Glutamatergic neuron (in vitro differentiated cells): Measurements from ENCODE around the gene OR8G5. TPM values are rescaled to one million over a fixed set of nuclear protein-coding genes. Genes with fewer than 3 reads are reported as not detected.

Experiments used
- DNase-seq: peaks from one replicate; pipeline ENCODE4 v3.0.0; 2022
- H3K27ac Mint-ChIP-seq: one replicate; pipeline ENCODE4 v1.8.0; 2020; ENCODE audit warnings: mild to moderate bottlenecking, mixed read lengths, inconsistent platforms; ENCODE audit not compliant: unreplicated experiment
- H3K27me3 Mint-ChIP-seq: one replicate; pipeline ENCODE4 v1.8.0; 2020; ENCODE audit warnings: mild to moderate bottlenecking, moderate library complexity, mixed read lengths, inconsistent platforms; ENCODE audit not compliant: unreplicated experiment
- H3K36me3 Mint-ChIP-seq: one replicate; pipeline ENCODE4 v1.8.0; 2020; ENCODE audit warnings: mild to moderate bottlenecking, mixed read lengths, inconsistent platforms; ENCODE audit not compliant: unreplicated experiment
- H3K4me1 Mint-ChIP-seq: one replicate; pipeline ENCODE4 v1.8.0; 2020; ENCODE audit warnings: mild to moderate bottlenecking, low read depth, mixed read lengths, inconsistent platforms; ENCODE audit not compliant: unreplicated experiment
- H3K4me3 Mint-ChIP-seq: one replicate; pipeline ENCODE4 v1.8.0; 2020; ENCODE audit warnings: mild to moderate bottlenecking, mixed read lengths, inconsistent platforms; ENCODE audit not compliant: unreplicated experiment
- H3K9me3 Mint-ChIP-seq: one replicate; pipeline ENCODE4 v1.8.0; 2020; ENCODE audit warnings: mild to moderate bottlenecking, moderate library complexity, mixed read lengths, inconsistent platforms; ENCODE audit not compliant: unreplicated experiment
- CTCF ChIP-seq: fragments of 200-600 bp; sonication (generic); IDR thresholded peaks from one replicate; pipeline ENCODE4 v1.5.0; 2021; ENCODE audit not compliant: partially characterized antibody, unreplicated experiment
- total RNA-seq: library from RNA; stranded (reverse); fragmentation: NEBNext Ultra II Directional; extraction: Animal tissue kit (Norgen Biotek cat#: 25700); gene quantifications from one replicate; pipeline ENCODE4 v1.2.1, GENCODE V29; 2021; ENCODE audit not compliant: unreplicated experiment

OR8G5 gene
- total RNA-seq, 1 donor from 2014 or later = not detected

- H3K4me1 Mint-ChIP-seq = no peaks in the 10 kb centered on the region
- no peaks in the 10 kb centered on the region for H3K36me3 Mint-ChIP-seq
- no peak for DNase-seq
- no peak overlapping the region for H3K27ac Mint-ChIP-seq
- no peaks in the 10 kb centered on the region for H3K27me3 Mint-ChIP-seq
- H3K4me3 Mint-ChIP-seq = no peak overlapping the region
- peaks cover 12% of the 10 kb centered on the region for H3K9me3 Mint-ChIP-seq
- no peak for TF ChIP-seq CTCF
Observed at GRCh38 chr11:124285610-124286344, 29.6 kb downstream of the OR8G5 start.

GRCh38 chr11:124294687-124295086, 38.5 kb downstream of the OR8G5 start:
- H3K36me3 Mint-ChIP-seq = no peaks in the 10 kb centered on the region
- DNase-seq = no peak
- no peak overlapping the region for H3K27ac Mint-ChIP-seq
- peaks cover 1% of the 10 kb centered on the region for H3K9me3 Mint-ChIP-seq
- H3K4me1 Mint-ChIP-seq = no peaks in the 10 kb centered on the region
- H3K27me3 Mint-ChIP-seq = no peaks in the 10 kb centered on the region
- TF ChIP-seq CTCF = no peak
- no peak overlapping the region for H3K4me3 Mint-ChIP-seq

GRCh38 chr11:124296016-124296415, 39.8 kb downstream of the OR8G5 start:
- Mint-ChIP-seq H3K4me3 (no peak overlapping the region), H3K4me1 (no peaks in the 10 kb centered on the region), H3K9me3 (peaks cover 1% of the 10 kb centered on the region), H3K36me3 (no peaks in the 10 kb centered on the region), H3K27me3 (no peaks in the 10 kb centered on the region), H3K27ac (no peak overlapping the region)
- TF ChIP-seq CTCF = no peak
- DNase-seq = no peak

GRCh38 chr11:124297921-124298320, 41.7 kb downstream of the OR8G5 start:
- no peak overlapping the region for H3K4me3 Mint-ChIP-seq
- no peak for DNase-seq
- no peak overlapping the region for H3K27ac Mint-ChIP-seq
- no peaks in the 10 kb centered on the region for H3K4me1 Mint-ChIP-seq
- H3K9me3 Mint-ChIP-seq = no peaks in the 10 kb centered on the region
- peaks cover under 1% of the 10 kb centered on the region for H3K27me3 Mint-ChIP-seq
- H3K36me3 Mint-ChIP-seq = no peaks in the 10 kb centered on the region
- TF ChIP-seq CTCF = no peak

GRCh38 chr11:124301548-124301947, 45.4 kb downstream of the OR8G5 start:
- Mint-ChIP-seq H3K27me3 (peaks cover 2% of the 10 kb centered on the region), H3K36me3 (no peaks in the 10 kb centered on the region), H3K9me3 (no peaks in the 10 kb centered on the region), H3K4me3 (no peak overlapping the region), H3K27ac (no peak overlapping the region), H3K4me1 (no peaks in the 10 kb centered on the region)
- TF ChIP-seq CTCF = no peak
- DNase-seq = no peak
